K562 (cell line): ENCODE measurements around the gene PYGB. TPM values are rescaled to one million over a fixed set of nuclear protein-coding genes. Genes with fewer than 3 reads are reported as not detected.

Experiments
- ATAC-seq: fragments of 200-7000 bp; cut with Tn5 transposase; 3 replicates; pipeline ENCODE4 v1.9.1; 2020; ENCODE audit warnings: moderate library complexity
- BruUV-seq: library from RNA; stranded (reverse); fragments of 400-500 nt; replicated peaks from 2 replicates; lab custom pipeline; 2021; lab: Mats Ljungman, UMichigan
- CTCF ChIA-PET: fragments of 300-600 bp; formaldehyde crosslinking; extraction: SDS; loops from one replicate; lab custom pipeline; 2021; ENCODE audit warnings: low intra/inter-chr PET ratio; lab: Yijun Ruan, JAX
- POLR2A ChIA-PET: fragments of 300-600, 350-650 bp; sonication (Branson Sonifier 250); formaldehyde crosslinking; extraction: SDS; loops from one replicate; lab custom pipeline; 2021; ENCODE audit warnings: antibody characterized with exemption, inconsistent platforms; lab: Yijun Ruan, JAX
- DNase-seq, 4 experiments: peaks; one replicate each; pipeline versions ENCODE4 v3.0.0 to v3.0.0-alpha.2; 2011 to 2018; ENCODE audit warnings: low spot score in 3 of 4, mixed read lengths in 3 of 4; ENCODE audit errors: extremely low read depth in 1 of 4
- FAIRE-seq: peaks from 2 replicates; lab custom pipeline; 2011; peaks lifted over from hg19 to GRCh38; lab: Jason Lieb, UNC
- H2AFZ ChIP-seq: 2 replicates; pipeline ENCODE4 v1.6.0; 2011; ENCODE audit warnings: low read depth, low read length, control low read depth, inconsistent platforms
- H3K27ac ChIP-seq: fragments of 200-600 bp; 3 replicates; pipeline ENCODE4 v1.8.0; 2011; ENCODE audit warnings: low read depth, mild to moderate bottlenecking, control low read depth, inconsistent platforms, low read length, moderate library complexity, mixed read lengths; ENCODE audit errors: extremely low read depth
- H3K27me3 ChIP-seq, 2 experiments: fragments of 300-600 bp in 1 of 2; 2 replicates in 1 of 2; 3 replicates in 1 of 2; pipeline versions ENCODE4 v1.6.0 to v1.8.0; 2011; ENCODE audit warnings: inconsistent platforms in 2 of 2, low read length in 2 of 2, mild to moderate bottlenecking in 1 of 2, mixed read lengths in 1 of 2, moderate library complexity in 1 of 2; ENCODE audit not compliant: control insufficient read depth in 2 of 2, insufficient read depth in 2 of 2
- H3K36me3 ChIP-seq: fragments of 300-600 bp; 3 replicates; pipeline ENCODE4 v1.8.0; 2011; ENCODE audit warnings: mild to moderate bottlenecking, low read length, inconsistent platforms; ENCODE audit not compliant: control insufficient read depth, insufficient read depth
- H3K4me1 ChIP-seq, 2 experiments: fragments of 200-600 bp in 1 of 2; replicated peaks in 1 of 2; 2 replicates in 1 of 2; 3 replicates in 1 of 2; pipeline versions ENCODE4 v1.5.1 to v1.8.0; 2011; ENCODE audit warnings: inconsistent platforms in 2 of 2, low read length in 2 of 2, mild to moderate bottlenecking in 1 of 2, mixed read lengths in 1 of 2, moderate library complexity in 1 of 2; ENCODE audit not compliant: control insufficient read depth in 2 of 2, insufficient read depth in 2 of 2
- H3K4me2 ChIP-seq: 2 replicates; pipeline ENCODE4 v1.6.1; 2011; ENCODE audit warnings: low read length, control low read depth, inconsistent platforms, mixed read lengths; ENCODE audit not compliant: insufficient read depth
- H3K4me3 ChIP-seq: fragments of 200-600 bp; sonication (generic), shearing (Covaris generic); 2 replicates; pipeline ENCODE4 v1.5.1; 2016; ENCODE audit warnings: control low read depth, inconsistent platforms
- H3K79me2 ChIP-seq: fragments of 200-600 bp; 3 replicates; pipeline ENCODE4 v1.8.0; 2011; ENCODE audit warnings: low read length, inconsistent platforms; ENCODE audit not compliant: control insufficient read depth, insufficient read depth
- H3K9ac ChIP-seq, 2 experiments: 2 replicates each; pipeline versions ENCODE4 v1.6.0 to v1.6.1; 2011; ENCODE audit warnings: low read depth in 2 of 2, low read length in 2 of 2, control low read depth in 1 of 2, inconsistent platforms in 1 of 2, mild to moderate bottlenecking in 1 of 2, mixed read lengths in 1 of 2; ENCODE audit not compliant: insufficient read depth in 1 of 2
- H3K9me1 ChIP-seq: one replicate; pipeline ENCODE4 v1.6.0; 2011; ENCODE audit warnings: inconsistent platforms, mild to moderate bottlenecking, low read length, moderate library complexity; ENCODE audit not compliant: control insufficient read depth, insufficient read depth
- H3K9me3 ChIP-seq: replicated peaks from 2 replicates; pipeline ENCODE4 v1.5.1; 2011; ENCODE audit warnings: low read depth, low read length, inconsistent platforms; ENCODE audit not compliant: control insufficient read depth, insufficient read depth
- H4K20me1 ChIP-seq: replicated peaks from 2 replicates; pipeline ENCODE4 v1.6.1; 2011; ENCODE audit warnings: low read length, inconsistent platforms, mixed read lengths; ENCODE audit not compliant: control insufficient read depth, insufficient read depth
- NONO ChIP-seq, 2 experiments: fragments of 200-400 bp in 1 of 2; fragments of 450-650 bp in 1 of 2; formaldehyde crosslinking in 1 of 2; IDR thresholded peaks; 2 replicates each; pipeline ENCODE4 v1.6.1; 2017; ENCODE audit warnings: low read depth in 2 of 2, mild to moderate bottlenecking in 2 of 2, moderate library complexity in 2 of 2, low read length in 1 of 2
- POLR2G ChIP-seq: fragments of 200-400 bp; formaldehyde crosslinking; IDR thresholded peaks from 2 replicates; pipeline ENCODE4 v1.6.1; 2017; ENCODE audit warnings: low read depth, mild to moderate bottlenecking, antibody characterized with exemption, low read length, moderate library complexity
- SMAD2 ChIP-seq: fragments of 150-350 bp; IDR thresholded peaks from 2 replicates; pipeline ENCODE4 v1.6.1; 2014; ENCODE audit warnings: low read depth, mild to moderate bottlenecking, low read length
- U2AF1 ChIP-seq: fragments of 200-400 bp; formaldehyde crosslinking; optimal IDR thresholded peaks from 2 replicates; pipeline ENCODE3; 2017; ENCODE audit warnings: mild to moderate bottlenecking, low read depth, low read length, moderate library complexity
- ZNF263 ChIP-seq: sonication (generic); formaldehyde crosslinking; IDR thresholded peaks from 2 replicates; pipeline ENCODE4 v1.8.0; 2022; ENCODE audit warnings: mild to moderate bottlenecking, missing genetic modification reagents, borderline replicate concordance
- ZNF408 ChIP-seq: fragments of 250-450 bp; sonication (Bioruptor Pico); IDR thresholded peaks from 2 replicates; pipeline ENCODE4 v1.4.0; 2020; ENCODE audit warnings: low read depth, mild to moderate bottlenecking, moderate library complexity
- WGBS: fragments of 100-300 bp; shearing (Covaris generic); methylation state at CpG from one replicate; pipeline ENCODE4 v1.1.6; 2016; ENCODE audit warnings: low coverage, mixed read lengths; ENCODE audit not compliant: insufficient coverage; ENCODE audit errors: missing lambda C conversion rate; 5-methylcytosine and 5-hydroxymethylcytosine counted together
- in situ Hi-C: fragments of 300-500 bp; cut with MboI; formaldehyde crosslinking; loops from 4 replicates; pipeline ENCODE4 v1.15.0; 2018; ENCODE audit warnings: inconsistent platforms, mixed read lengths
- intact Hi-C: fragments of 100-400 bp; cut with micrococcal nuclease; formaldehyde crosslinking; loops from 2 replicates; pipeline ENCODE4 v1.14.2; 2022
- polyA plus RNA-seq, 8 experiments: library from polyadenylated mRNA; depleted of rRNA in 4 of 8; stranded (reverse) in 5 of 8; unstranded in 3 of 8; fragments of >200 nt; fragmentation: Nextera tagmentation in 2 of 8; fragmentation: Illumina TruSeq in 1 of 8; extraction: Ambion mirVana in 2 of 8; extraction: Trizol in 1 of 8; gene quantifications; 2 replicates each; pipeline versions ENCODE4 v1.2.1 to v1.2.3, GENCODE V29; 2011 to 2014; ENCODE audit warnings: inconsistent platforms in 1 of 8, missing spikeins in 1 of 8
- total RNA-seq, 7 experiments: library from RNA; depleted of rRNA in 6 of 7; stranded (reverse); fragments of >200 nt in 6 of 7; fragmentation: Illumina TruSeq in 2 of 7; extraction: Trizol in 2 of 7; gene quantifications; 2 replicates each; pipeline versions ENCODE4 v1.2.1 to v1.2.3, GENCODE V29; 2011 to 2021; ENCODE audit warnings: low replicate concordance in 1 of 7

Gene PYGB
- total and polyA plus RNA-seq, 9 of the 15 experiments (the other 6 are each of a cell fraction or from before 2014, with no cell fraction given) = 0.34 to 18.0 (median 9.8) TPM

DNA sequence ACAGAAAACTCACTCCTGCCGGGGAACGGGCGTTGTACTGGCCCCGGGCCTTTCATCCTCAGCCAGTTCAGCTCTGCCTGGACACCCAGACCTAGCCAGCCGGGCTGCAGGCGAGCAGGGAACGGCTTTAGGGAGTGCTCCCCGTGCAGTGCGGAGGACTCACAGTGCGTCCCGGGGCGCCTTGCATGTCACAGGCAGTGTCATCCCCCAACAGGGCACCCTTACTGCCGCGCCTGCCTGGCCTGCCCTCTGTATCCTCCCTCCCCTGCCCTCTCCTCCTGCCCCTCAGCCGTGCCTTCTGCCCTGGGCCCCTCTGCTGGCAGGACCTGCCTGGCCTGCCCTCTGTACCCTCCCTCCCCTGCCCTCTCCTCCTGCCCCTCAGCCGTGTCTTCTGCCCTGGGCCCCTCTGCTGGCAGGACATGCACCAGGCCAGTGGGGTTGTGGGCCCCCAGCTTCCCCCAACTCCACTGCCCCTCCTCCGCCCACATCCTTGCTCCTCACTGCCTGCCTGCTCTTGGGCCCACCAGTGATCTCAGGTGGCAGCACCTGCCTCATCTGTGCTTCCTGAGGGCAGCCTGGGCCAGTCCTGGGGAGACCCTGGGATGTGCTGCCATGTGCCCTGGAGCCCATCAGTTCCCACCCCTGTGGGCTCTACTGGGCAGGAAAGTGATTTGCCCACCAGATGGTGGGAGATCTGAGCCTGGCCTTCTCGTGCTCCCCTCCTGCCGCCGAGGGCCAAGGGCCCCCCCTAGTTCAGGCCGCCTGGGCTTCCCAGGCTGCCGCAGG lies 43.0 kb downstream of the PYGB start (continued):
- TF ChIP-seq SMAD2 = no peak
- TF ChIP-seq ZNF263 (CRISPR knock-in tag) = peak; percentile 73
- TF ChIP-seq U2AF1 = no peak

DNA sequence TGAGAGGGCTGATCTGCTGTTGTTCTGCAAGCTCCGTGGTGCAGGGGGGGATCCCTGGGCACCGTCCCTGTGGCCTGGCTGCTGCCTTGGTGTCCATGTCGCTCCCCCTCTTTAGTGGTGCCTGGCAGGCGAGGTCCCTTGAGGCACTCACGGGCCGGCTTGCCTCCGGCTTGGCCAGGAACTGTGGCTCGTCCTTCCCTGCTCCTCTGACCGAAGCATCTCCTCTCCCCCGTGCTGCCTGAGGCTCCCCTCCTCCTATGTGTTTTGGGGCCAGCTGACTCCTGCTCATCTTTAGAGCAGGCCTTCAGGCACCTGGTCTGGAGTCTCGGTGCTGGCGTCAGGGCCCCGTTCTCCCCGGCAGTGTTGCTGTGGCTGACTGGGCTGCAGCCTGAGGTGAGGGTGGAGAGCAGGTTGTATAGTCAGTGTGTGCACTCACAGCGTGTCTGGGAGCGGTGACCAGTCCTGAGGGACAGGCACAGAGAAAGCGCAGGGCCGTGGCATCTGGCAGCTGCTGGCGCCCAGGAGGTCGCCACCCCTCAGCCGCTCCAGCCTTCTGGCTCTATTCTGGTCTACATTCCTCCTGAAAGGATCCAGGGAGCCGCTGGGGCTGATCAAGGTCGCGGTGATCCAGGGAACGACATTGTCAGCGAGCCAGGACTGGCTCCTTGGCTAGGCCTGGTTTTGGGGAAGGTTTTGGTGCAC lies 43.7 kb downstream of the PYGB start:
- no peak for ATAC-seq
- peaks cover 0 to 11% of the 10 kb centered on the region in 2 experiments; a peak in 2 of 5 replicates for H3K4me1 ChIP-seq
- H3K9ac ChIP-seq = no peak overlapping the region
- intact Hi-C loops (loop anchor here (10.0 kb wide), 1 partner anchor 297 kb away; the partner anchor contains the start of gene APMAP), in situ Hi-C loops (no loop called here)
- H3K4me2 ChIP-seq = no peak overlapping the region
- TF ChIP-seq NONO (IDR thresholded peaks at IDR 0.05; ENCODE audit: low read depth in 2 of 2, low read length in 1 of 2) = no peak
- peak; percentile 1 for TF ChIP-seq POLR2G
- TF ChIP-seq ZNF408 (CRISPR knock-in tag) = no peak
- TF ChIP-seq, all 486 proteins: peak for 1
- ChIA-PET POLR2A (interaction anchor here (1.3 kb wide), 1 partner anchor 9 kb away, joined by 7 read pairs; no protein-coding TSS in a partner anchor), CTCF (interaction anchor here (0.5 kb wide), 1 partner anchor 19 kb away, joined by 3 read pairs; no protein-coding TSS in a partner anchor)
- H2AFZ ChIP-seq = no peak overlapping the region
- no peak for FAIRE-seq
- H4K20me1 ChIP-seq = no peaks in the 10 kb centered on the region
- peaks cover 3% of the 10 kb centered on the region; the same call in 2 of the 3 replicates for H3K36me3 ChIP-seq
- no peaks in the 10 kb centered on the region for H3K9me3 ChIP-seq
- BruUV-seq = no TSS peak
- H3K79me2 ChIP-seq = no peaks in the 10 kb centered on the region
- H3K27ac ChIP-seq = no peak overlapping the region
- WGBS = 87% methylated on average over 6 of the region's 26 CpGs
- no peaks in the 10 kb centered on the region for H3K27me3 ChIP-seq
- no peak overlapping the region for H3K4me3 ChIP-seq
- no peaks in the 10 kb centered on the region for H3K9me1 ChIP-seq
- no peak for DNase-seq
